HK-2 (cell line): ENCODE measurements around the gene AIFM1.

Experiments used
- DNase-seq: peaks from one replicate; pipeline ENCODE4 v3.0.0-alpha.2; 2018; ENCODE audit not compliant: unreplicated experiment

Gene AIFM1

DNA sequence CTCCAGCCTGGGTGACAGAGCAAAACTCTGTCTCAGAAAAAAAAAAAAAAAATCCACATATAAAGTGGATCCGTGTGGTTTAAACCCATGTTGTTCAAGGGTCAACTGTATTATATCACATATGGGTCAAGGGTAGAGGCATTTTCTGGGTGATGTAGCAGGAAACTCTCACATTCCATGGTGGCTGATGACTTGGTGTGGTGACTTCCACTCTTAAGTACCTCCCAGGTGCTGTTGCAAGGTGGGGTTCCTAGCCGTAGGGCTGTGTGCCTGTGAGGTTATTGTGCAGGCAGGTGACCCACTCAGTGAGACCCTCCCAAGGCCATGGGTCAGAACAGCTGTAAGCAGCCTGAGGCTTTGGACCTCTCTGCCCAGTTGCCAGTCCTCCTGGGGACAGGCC lies 72.4 kb downstream of the AIFM1 start:
- no peak for DNase-seq

DNA sequence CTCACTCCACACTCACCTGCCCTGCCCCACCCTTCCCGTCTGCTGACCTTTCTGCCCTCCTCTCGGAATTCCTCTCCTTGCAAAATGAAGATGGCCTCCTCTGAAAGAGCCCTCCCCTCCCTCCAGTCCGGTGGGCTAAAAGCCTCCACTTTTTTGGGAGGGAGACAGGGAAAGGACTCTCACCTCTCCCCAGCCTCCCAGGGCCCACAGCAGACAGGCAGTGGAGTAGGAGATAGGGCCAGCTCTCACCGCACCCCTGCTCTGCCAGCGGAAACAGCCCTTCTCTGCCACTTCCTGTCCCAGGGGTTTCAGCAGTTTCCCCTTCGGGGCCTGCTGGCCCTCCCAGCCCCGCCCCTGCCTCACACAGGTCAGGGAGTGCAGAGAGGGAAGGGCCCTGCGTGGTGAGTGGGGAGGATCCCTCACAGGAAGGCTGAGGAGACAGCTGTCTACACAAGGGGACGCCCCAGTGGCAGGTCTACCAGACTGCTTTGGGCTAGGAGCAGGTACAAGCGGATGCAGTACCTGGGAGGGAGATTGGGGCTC lies 73.6 kb downstream of the AIFM1 start:
- DNase-seq = peak; percentile 39

- no peak for DNase-seq
These were observed 75.3 kb downstream of the AIFM1 start for GRCh38 chrX:130090364-130090763.

DNA sequence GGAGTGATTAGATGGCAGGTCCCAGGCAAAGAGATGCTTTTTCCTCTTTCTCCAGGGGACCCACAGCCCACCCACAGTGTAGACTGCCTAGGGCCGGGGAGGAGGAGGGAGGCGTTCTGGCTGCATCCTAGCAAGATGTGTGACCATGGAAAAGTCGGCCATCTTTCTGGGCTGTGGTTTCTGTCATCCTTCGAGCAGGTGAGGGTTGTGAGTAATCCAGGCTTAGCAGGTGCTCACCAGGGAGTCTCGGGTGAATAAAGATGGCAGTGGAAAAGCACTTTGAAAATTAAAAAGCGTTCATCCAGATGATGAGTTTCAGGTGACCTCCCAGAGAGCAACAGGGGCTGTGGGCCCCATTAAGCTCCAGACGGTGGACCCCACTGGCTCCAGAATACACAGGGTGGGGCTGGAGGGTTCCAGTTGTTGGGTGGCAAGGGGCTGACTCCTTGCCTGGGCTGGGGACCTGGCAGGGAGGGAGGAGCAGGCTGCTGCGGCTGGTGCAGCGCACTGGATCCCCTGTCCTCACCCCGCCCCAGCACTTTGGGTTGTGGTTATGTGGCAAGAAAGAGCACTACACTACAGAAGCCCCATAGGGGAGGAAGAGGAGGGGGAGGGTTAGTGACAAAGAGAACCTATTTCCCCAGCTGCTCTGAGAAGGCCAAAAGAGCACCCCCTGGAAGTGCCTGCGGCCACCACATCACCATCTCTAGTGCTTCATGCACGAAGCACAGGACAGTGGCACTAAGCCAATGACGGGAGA lies 79.0 kb downstream of the AIFM1 start:
- no peak for DNase-seq

GRCh38 chrX:130085551-130086446 lies 79.8 kb downstream of the AIFM1 start:
- DNase-seq = no peak

GRCh38 chrX:130084631-130085237 lies 80.9 kb downstream of the AIFM1 start:
- DNase-seq = no peak

DNA sequence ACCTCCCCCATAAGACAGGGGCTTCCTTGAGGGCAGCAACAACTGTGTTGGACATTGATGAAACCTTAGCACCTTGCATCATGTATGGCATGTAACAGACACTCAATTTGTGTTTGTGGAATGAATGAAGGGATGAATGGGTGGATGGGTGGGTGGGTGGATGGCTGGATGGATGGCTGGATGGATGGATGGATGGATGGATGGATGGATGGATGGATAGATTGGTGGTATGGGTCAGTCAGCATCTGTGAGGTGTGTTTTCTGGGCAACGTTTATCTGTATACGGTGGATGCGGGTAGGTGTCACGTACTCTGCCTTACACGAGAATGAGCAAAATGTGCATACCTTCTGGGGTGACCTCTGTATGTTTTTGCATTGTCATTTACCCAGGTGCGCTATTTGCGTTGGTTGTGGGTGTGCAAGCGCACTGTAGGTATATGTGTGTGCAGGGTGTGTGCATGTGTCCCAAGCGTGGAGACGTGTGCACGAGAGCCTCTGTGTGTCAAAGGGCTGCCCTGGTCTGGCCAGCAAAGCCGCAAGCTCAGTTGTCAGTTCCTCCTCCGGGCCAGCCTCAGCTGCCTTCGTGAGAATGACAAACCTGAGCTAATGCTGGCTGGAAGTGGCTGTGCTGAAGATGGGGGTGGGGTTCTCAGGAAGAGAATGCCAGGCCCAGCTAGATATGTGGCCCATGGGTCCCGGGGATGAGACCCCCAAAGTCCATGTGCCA lies 81.8 kb downstream of the AIFM1 start:
- DNase-seq = no peak

GRCh38 chrX:130083107-130083490 lies 82.5 kb downstream of the AIFM1 start:
- DNase-seq = no peak

DNA sequence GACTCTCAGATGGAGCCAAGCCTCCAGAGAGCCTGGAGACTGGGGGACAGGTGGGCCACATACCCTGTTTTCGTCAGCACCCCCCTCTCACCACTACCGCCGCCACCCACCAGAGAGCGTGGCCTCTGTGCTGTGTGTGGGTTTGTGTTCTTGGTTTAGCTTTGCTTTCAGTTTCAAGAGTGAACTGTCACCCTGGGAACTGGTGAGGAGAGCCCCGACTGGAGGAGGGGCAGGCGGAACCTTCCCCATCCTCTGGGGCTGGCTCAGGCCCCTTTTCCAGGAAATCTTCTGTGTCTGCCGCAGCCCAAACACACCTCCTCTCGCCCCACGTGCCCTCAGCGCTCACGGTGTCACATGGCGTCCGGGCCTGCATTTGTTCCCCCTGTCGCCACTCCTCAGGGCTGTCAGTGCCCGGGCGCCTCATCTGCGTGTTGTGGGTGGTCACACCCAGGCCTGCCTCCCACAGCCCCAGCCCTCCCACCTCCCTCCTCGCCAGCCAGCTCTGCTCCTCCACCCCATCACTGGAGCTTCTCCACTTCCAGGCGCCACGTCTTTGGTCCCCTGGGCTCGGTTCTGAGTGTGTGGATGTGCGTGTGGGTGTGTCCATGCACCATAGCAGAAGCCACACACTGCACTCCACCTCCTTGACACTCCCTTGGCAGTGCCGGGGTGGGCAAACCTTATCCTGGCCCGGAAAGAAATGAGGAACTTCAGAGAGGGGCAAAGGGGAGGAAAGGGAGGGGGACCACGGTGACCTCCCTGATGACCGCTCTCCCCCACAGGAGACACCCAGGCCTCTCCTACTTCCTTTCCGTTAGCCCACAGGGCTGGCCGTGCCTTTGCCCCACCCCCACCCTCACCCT lies 83.2 kb downstream of the AIFM1 start:
- no peak for DNase-seq

DNA sequence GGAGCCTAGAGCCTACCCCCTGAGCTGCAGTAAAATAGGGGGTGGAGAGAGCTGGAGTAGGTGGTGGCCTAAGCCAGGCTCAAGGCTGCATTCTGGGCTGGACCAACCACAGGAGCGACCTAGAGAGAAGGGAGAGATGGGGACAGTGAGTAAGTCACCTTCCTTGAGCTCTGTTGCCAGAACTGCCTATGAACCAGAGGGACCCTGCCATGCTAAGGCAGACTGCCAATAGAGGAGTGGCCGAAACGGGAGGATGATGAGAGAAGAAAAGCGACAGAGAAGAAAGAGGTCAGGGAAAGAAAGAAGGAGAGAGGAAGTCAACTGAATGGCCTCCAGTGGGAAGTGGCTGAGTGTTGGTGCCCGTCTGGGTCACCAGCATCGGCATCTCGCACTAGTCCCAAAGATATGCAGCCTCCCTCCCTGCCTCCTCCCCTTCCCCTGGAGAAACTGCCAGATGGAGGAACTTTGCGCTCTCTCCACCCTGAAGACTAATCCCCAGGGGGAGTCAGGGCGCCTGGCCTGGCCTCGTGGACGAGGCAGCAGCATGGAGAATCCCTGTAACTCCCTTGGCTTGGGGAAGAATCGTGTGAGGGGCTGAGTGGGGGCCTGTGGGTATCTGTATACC lies 84.1 kb downstream of the AIFM1 start:
- no peak for DNase-seq

DNA sequence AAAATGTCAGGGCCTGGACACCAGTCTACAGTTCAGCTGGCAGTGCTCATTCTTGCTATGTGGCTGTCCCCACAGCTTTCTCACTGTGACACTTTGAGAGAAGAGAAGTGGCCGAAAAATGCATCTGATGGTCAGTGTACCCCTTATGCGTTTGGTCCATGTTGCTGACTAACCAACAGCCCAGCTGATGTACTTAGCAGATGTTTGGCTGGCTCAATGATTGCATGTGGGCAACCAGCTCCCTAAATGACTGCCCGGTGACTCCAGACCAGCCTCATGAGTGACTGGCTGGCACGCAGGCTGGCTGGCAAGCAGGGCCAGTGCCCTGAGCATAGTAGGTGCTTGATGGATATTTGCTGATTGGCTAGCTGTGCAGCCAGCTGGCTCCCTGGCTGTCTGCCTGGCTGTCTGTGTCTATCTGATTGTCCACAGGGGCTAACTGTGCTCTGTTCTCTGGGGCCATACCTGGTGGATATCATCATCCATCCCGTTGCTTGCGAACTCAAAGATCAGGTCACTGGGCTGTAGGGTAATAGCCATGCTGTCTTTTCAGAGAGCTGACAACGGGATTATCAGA lies 84.8 kb downstream of the AIFM1 start:
- DNase-seq = no peak

GRCh38 chrX:130079824-130080406 lies 85.7 kb downstream of the AIFM1 start:
- peak; percentile 44 for DNase-seq
